ENCODE data around the gene SCYL3. TPM values are rescaled to one million over a fixed set of nuclear protein-coding genes. Genes with fewer than 3 reads are reported as not detected.

SCYL3 gene
- total RNA-seq, 4 donors from 2014 or later, result 17.2 to 24.0 (median 17.7) TPM

DNA sequence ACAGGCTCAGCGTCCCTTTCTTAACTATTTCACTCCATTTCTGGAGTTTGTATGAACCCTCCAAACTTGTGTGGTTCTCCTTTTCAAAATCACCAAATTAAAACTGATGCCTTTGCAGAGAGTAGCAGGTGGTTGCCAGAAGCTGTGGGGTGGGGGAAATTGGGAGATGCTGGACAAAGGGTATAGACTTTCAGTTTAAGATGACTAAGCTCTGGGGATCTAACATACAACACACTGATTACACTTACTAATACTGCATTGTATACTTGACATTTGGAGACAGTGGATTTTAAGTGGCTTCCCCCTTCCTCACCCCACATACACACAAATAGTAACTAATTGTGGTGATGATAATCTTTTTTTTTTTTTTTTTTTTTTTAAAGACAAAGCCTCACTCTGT lies 11.1 kb upstream of the SCYL3 start:
- H3K4me3 ChIP-seq (ENCODE audit: low read depth, poor library complexity, severe bottlenecking), result no peak overlapping the region
- TF ChIP-seq, protein P1, sequence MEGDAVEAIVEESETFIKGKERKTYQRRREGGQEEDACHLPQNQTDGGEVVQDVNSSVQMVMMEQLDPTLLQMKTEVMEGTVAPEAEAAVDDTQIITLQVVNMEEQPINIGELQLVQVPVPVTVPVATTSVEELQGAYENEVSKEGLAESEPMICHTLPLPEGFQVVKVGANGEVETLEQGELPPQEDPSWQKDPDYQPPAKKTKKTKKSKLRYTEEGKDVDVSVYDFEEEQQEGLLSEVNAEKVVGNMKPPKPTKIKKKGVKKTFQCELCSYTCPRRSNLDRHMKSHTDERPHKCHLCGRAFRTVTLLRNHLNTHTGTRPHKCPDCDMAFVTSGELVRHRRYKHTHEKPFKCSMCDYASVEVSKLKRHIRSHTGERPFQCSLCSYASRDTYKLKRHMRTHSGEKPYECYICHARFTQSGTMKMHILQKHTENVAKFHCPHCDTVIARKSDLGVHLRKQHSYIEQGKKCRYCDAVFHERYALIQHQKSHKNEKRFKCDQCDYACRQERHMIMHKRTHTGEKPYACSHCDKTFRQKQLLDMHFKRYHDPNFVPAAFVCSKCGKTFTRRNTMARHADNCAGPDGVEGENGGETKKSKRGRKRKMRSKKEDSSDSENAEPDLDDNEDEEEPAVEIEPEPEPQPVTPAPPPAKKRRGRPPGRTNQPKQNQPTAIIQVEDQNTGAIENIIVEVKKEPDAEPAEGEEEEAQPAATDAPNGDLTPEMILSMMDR (IDR thresholded peaks at IDR 0.05), result no peak
- 83 to 92% methylated on average over 1 of the region's 1 CpG for WGBS, 2 donors
- no peak for DNase-seq (ENCODE audit: low spot score in 2 of 2)
- intact Hi-C loops (cut with DNase I; ENCODE audit: low total_unique reads), result no loop called here

DNA sequence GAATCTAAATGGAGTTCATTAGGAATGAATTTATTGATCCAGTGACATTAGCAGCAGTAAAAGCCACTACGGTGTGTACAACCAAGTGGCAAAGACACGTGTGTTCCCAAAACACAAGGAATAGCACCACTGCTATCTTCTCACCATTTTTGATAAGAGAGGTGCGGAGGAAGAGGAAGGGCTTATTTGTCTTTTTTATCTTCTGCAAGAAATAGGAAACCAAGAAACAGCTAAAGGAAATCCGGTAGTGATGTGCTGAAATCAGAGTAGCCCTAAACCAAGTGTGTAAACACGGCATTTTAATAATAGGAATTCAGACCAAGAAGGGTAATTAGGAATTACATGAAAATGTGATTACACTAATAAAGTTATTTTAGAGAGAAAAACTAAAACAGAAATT lies 9.1 kb upstream of the SCYL3 start:
- WGBS, 2 donors, result 75 to 76% methylated on average over 5 of the region's 5 CpGs
- H3K4me3 ChIP-seq (ENCODE audit: low read depth, poor library complexity, severe bottlenecking), result no peak overlapping the region
- intact Hi-C loops (cut with DNase I; ENCODE audit: low total_unique reads), result no loop called here
- no peak for TF ChIP-seq POLR2A (IDR thresholded peaks at IDR 0.05)
- TF ChIP-seq, protein P1 (IDR thresholded peaks at IDR 0.05), result no peak
- no peak for DNase-seq (ENCODE audit: low spot score in 2 of 2)

DNA sequence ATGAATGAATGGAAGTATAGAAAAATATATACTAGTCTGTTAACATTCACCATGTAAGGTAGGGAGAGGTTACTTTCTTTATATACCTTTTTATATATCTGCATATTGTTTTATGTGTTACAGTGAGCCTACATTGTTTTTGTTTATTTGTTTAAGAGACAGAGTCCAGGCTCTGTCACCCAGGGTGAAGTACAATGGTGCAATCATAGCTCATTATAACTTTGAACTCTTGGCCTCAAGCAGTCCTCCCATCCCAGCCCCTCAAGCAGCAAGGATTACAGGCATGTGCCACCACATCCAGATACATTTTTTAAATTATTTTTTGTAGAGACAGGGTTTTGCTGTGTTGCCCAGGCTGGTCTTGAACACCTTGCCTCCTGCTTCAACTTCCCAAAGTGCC lies 7.4 kb upstream of the SCYL3 start:
- intact Hi-C loops (cut with DNase I; ENCODE audit: low total_unique reads), result no loop called here
- no peak for DNase-seq (ENCODE audit: low spot score in 2 of 2)
- no peak for TF ChIP-seq POLR2A (IDR thresholded peaks at IDR 0.05)
- TF ChIP-seq, protein P1 (IDR thresholded peaks at IDR 0.05), result no peak
- H3K4me3 ChIP-seq (ENCODE audit: low read depth, poor library complexity, severe bottlenecking), result no peak overlapping the region

DNA sequence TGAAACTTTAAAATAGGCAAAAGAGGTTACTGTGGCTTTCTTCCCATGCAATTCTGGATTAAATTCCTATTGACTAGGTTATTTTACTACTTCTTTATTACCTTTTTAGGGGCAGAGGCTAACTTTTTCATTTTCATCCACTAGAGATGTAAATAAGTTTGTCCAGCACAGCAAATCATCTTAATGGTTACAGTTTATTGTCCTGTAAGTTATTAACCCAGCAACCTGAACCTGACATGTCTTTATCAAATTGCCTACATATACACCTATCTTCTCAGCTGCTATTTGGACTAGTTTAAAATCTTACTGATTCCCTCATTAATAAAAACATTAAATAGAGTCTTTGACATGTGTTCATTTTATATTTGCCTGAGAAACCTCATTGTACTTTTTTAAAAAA lies 6.9 kb upstream of the SCYL3 start:
- H3K4me3 ChIP-seq (ENCODE audit: low read depth, poor library complexity, severe bottlenecking), result no peak overlapping the region
- no peak for TF ChIP-seq POLR2A (IDR thresholded peaks at IDR 0.05)
- TF ChIP-seq, protein P1 (IDR thresholded peaks at IDR 0.05), result no peak
- DNase-seq (ENCODE audit: low spot score in 2 of 2), result no peak
- intact Hi-C loops (cut with DNase I; ENCODE audit: low total_unique reads), result no loop called here

DNA sequence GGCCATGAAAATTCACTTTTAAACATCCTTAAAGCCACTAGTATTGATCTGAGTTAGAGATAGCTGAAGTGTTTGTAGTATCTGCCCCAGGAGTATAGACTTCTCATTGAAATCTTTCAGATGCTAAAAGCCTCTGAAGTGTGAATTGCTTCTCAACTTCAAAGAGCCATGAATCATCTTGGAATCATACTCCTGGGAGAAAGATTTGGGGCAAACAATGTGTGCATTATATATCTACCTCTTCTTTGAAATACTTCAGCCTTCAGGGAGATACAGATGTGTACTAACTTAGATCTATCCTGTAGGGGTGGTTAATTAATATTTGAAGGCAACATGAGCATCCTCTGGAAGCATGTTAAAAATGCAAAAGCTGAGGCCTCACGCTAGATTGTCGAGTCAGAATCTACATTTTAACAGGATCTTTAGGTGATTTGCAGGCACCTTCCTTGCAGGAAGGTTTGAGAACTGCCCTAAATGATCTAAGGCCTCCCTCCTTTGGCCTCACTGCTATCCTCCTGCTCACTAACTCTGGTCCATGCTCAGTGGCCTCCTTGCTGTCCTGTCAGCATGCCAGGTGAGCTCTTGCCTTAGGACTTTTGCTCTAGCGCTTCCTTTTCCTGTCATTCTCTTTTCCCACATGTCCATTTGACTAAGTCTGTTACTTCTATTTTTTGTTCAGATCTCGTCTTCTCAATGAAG lies 6.0 kb upstream of the SCYL3 start:
- no peak overlapping the region for H3K4me3 ChIP-seq (ENCODE audit: low read depth, poor library complexity, severe bottlenecking)
- DNase-seq (ENCODE audit: low spot score in 2 of 2), result no peak
- WGBS, 2 donors, result 54 to 58% methylated on average over 4 of the region's 4 CpGs
- intact Hi-C loops (cut with DNase I; ENCODE audit: low total_unique reads), result no loop called here
- no peak for TF ChIP-seq POLR2A (IDR thresholded peaks at IDR 0.05)
- TF ChIP-seq, protein P1 (IDR thresholded peaks at IDR 0.05), result no peak

DNA sequence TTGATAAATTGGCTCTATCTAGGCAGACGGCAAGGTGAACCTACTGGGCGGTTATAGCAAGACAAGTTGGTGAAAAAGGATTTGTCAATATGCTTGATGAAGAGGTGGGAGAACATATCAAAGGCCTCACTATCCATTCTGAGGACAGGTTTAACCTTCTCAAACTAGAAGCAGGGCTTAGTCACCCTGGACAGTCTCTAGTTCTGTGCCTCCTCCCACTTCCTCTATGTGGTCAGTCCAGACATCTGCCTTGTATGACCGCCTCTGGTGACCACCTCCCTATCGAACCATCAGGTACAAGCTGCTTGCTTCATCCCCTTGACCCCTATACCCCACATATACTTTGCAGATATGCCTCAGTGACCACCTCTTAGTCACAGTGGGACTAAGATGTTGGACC lies 2.3 kb upstream of the SCYL3 start:
- no peak for DNase-seq (ENCODE audit: low spot score in 2 of 2)
- TF ChIP-seq POLR2A (IDR thresholded peaks at IDR 0.05), result no peak
- TF ChIP-seq, protein P1 (IDR thresholded peaks at IDR 0.05), result no peak
- intact Hi-C loops (cut with DNase I; ENCODE audit: low total_unique reads), result no loop called here
- no peak overlapping the region for H3K4me3 ChIP-seq (ENCODE audit: low read depth, poor library complexity, severe bottlenecking)
- WGBS, 2 donors, result 86 to 89% methylated on average over 4 of the region's 4 CpGs

Measured in lower leg skin (tissue), 4 donors.